Tongue (tissue), 2 donors: ENCODE results near the gene SCN8A. TPM values are rescaled to one million over a fixed set of nuclear protein-coding genes. Genes with fewer than 3 reads are reported as not detected.
A peak's percentile ranks its signal among the peaks of the same experiment; 100 is the strongest.

ENCODE experiments used
- DNase-seq: peaks from one replicate; pipeline ENCODE4 v3.0.0-alpha.2; 2015
- total RNA-seq: library from RNA; depleted of rRNA; stranded (reverse); fragments of >200 nt; gene quantifications from one replicate; pipeline ENCODE4 v1.2.3, GENCODE V29; 2014

SCN8A gene
- total RNA-seq, 1 donor from 2014 or later, result 2.1 TPM

GRCh38 chr12:51852404-51853137, 261.5 kb downstream of the SCN8A start:
- DNase-seq, result no peak

- peak; percentile 59 for DNase-seq
Measured at GRCh38 chr12:51855586-51856428, 264.8 kb downstream of the SCN8A start.

GRCh38 chr12:51860986-51861385, 270.0 kb downstream of the SCN8A start:
- no peak for DNase-seq

Other genes starting within 250 kb of the SCN8A start
- not detected for gene CELA1, start 244.6 kb upstream of the SCN8A start, total RNA-seq
- 14.4 TPM for gene GALNT6, start 199.8 kb upstream of the SCN8A start, total RNA-seq
- 1.2 TPM for gene SLC4A8, start 166.4 kb upstream of the SCN8A start, total RNA-seq